ENCODE results near the gene GIT2.

DNA sequence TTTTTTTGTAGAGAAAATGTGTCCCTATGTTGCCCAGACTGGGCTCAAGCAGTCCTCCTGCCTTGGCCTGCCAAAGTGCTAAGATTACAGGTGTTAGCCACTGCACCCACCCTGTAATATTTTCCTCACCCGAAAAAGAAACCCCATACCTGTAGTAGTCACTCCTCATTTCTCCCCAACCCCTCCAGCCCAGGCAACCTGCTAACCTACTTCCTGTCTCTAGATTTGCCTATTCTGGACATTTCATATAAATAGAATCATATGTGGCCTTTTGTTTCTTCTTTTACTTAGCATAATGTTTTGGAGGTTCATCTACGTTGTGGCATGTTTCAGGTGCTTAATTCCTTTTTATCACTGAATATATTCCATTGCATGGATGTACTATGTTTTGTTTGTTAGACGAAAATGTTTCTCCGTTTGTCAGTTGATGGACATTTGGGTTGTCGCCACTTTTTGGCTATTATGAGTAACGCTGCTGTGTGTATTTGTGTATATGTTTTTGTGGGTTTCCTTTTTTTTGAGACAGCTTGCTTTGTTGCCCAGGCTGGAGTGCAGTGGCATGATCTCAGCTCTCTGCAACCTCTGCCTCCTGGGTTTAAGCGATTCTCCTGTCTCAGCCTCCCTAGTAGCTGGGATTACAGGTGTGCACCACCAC is 9.3 kb upstream of the GIT2 start:
- TF ChIP-seq CTCF (IDR thresholded peaks at IDR 0.05) (no peak), POLR2A (IDR thresholded peaks at IDR 0.05) (no peak)

Measured in esophagus squamous epithelium (tissue), 4 donors.